IMR-90 (cell line): Measurements from ENCODE around the gene INTS12. TPM values are rescaled to one million over a fixed set of nuclear protein-coding genes. Genes with fewer than 3 reads are reported as not detected.

Experiments used
- ATAC-seq: fragments of 200-7000 bp; cut with Tn5 transposase; 2 replicates; pipeline ENCODE4 v1.9.1; 2020; ENCODE audit warnings: low read depth, mild to moderate bottlenecking, moderate library complexity
- BruUV-seq: library from RNA; stranded (reverse); fragments of 400-500 nt; replicated peaks from 2 replicates; lab custom pipeline; 2021; lab: Mats Ljungman, UMichigan
- CTCF ChIA-PET: fragments of 300-600 bp; formaldehyde crosslinking; extraction: SDS; loops from one replicate; lab custom pipeline; 2021; ENCODE audit warnings: antibody characterized with exemption; lab: Yijun Ruan, JAX
- POLR2A ChIA-PET: fragments of 300-600 bp; sonication (Branson Sonifier 250); formaldehyde crosslinking; loops from one replicate; lab custom pipeline; 2022; ENCODE audit warnings: antibody characterized with exemption; ENCODE audit not compliant: unreplicated experiment; lab: Charles Lee
- DNase-seq: peaks from one replicate; pipeline ENCODE4 v3.0.0; 2013
- H2AFZ ChIP-seq: replicated peaks from 2 replicates; pipeline ENCODE3; 2013; ENCODE audit warnings: low read length, mild to moderate bottlenecking; ENCODE audit not compliant: poor library complexity
- H2AK5ac ChIP-seq: 2 replicates; pipeline ENCODE4 v1.6.1; 2013; ENCODE audit warnings: low read depth, low read length, inconsistent platforms
- H2AK9ac ChIP-seq: replicated peaks from 2 replicates; pipeline ENCODE3; 2013; ENCODE audit warnings: mild to moderate bottlenecking, low read depth, low read length, moderate library complexity; ENCODE audit not compliant: poor library complexity
- H2BK120ac ChIP-seq: 2 replicates; pipeline ENCODE4 v1.6.1; 2013; ENCODE audit warnings: low read depth, low read length, inconsistent platforms
- H2BK15ac ChIP-seq: 3 replicates; pipeline ENCODE4 v1.6.1; 2013; ENCODE audit warnings: low read depth, low read length, inconsistent platforms
- H2BK20ac ChIP-seq: 2 replicates; pipeline ENCODE4 v1.6.1; 2013; ENCODE audit warnings: low read depth, mild to moderate bottlenecking, inconsistent platforms, low read length, moderate library complexity
- H2BK5ac ChIP-seq: 2 replicates; pipeline ENCODE4 v1.6.1; 2013; ENCODE audit warnings: mild to moderate bottlenecking, low read depth, low read length, inconsistent platforms; ENCODE audit not compliant: poor library complexity, severe bottlenecking
- H3K14ac ChIP-seq: replicated peaks from 2 replicates; pipeline ENCODE4 v1.6.1; 2013; ENCODE audit warnings: low read depth, low read length, inconsistent platforms
- H3K18ac ChIP-seq: 2 replicates; pipeline ENCODE4 v1.6.1; 2013; ENCODE audit warnings: low read depth, low read length, control low read depth
- H3K23ac ChIP-seq: 2 replicates; pipeline ENCODE4 v1.6.1; 2013; ENCODE audit warnings: low read depth, low read length, inconsistent platforms
- H3K27ac ChIP-seq: 2 replicates; pipeline ENCODE4 v1.5.1; 2013; ENCODE audit warnings: mild to moderate bottlenecking, control low read depth, low read length; ENCODE audit not compliant: insufficient read depth
- H3K27me3 ChIP-seq: 2 replicates; pipeline ENCODE4 v1.6.1; 2013; ENCODE audit warnings: low read length; ENCODE audit not compliant: control insufficient read depth, insufficient read depth
- H3K36me3 ChIP-seq: 2 replicates; pipeline ENCODE4 v1.6.1; 2013; ENCODE audit warnings: low read length, mixed read lengths; ENCODE audit not compliant: control insufficient read depth, insufficient read depth
- H3K4ac ChIP-seq: 2 replicates; pipeline ENCODE4 v1.6.1; 2013; ENCODE audit warnings: low read depth, low read length, inconsistent platforms
- H3K4me1 ChIP-seq: 2 replicates; pipeline ENCODE4 v1.6.1; 2013; ENCODE audit warnings: low read length, mixed read lengths; ENCODE audit not compliant: control insufficient read depth, insufficient read depth
- H3K4me2 ChIP-seq: 2 replicates; pipeline ENCODE4 v1.6.1; 2013; ENCODE audit warnings: low read depth, mild to moderate bottlenecking, control low read depth, low read length, moderate library complexity
- H3K4me3 ChIP-seq: 2 replicates; pipeline ENCODE4 v1.5.1; 2013; ENCODE audit warnings: low read depth, mild to moderate bottlenecking, control low read depth, low read length, moderate library complexity; ENCODE audit not compliant: insufficient read depth
- H3K56ac ChIP-seq: 2 replicates; pipeline ENCODE4 v1.6.1; 2013; ENCODE audit warnings: low read length, inconsistent platforms; ENCODE audit not compliant: insufficient read depth; ENCODE audit errors: extremely low read depth
- H3K79me1 ChIP-seq, 2 experiments: 2 replicates each; pipeline ENCODE4 v1.6.1; 2013; ENCODE audit warnings: low read length in 2 of 2, inconsistent platforms in 1 of 2, low read depth in 1 of 2
- H3K9ac ChIP-seq: 2 replicates; pipeline ENCODE4 v1.6.1; 2013; ENCODE audit warnings: low read depth, low read length, control low read depth
- H3K9me1 ChIP-seq: 2 replicates; pipeline ENCODE4 v1.6.1; 2013; ENCODE audit warnings: low read length, inconsistent platforms; ENCODE audit not compliant: insufficient read depth
- H3K9me3 ChIP-seq: 2 replicates; pipeline ENCODE4 v1.6.1; 2013; ENCODE audit warnings: low read length; ENCODE audit not compliant: control insufficient read depth, insufficient read depth
- H4K20me1 ChIP-seq: 2 replicates; pipeline ENCODE4 v1.6.1; 2013; ENCODE audit warnings: low read length, inconsistent platforms; ENCODE audit not compliant: insufficient read depth
- H4K5ac ChIP-seq: 2 replicates; pipeline ENCODE4 v1.6.1; 2013; ENCODE audit warnings: mild to moderate bottlenecking, low read depth, low read length, control low read depth
- H4K8ac ChIP-seq, 2 experiments: 2 replicates each; pipeline ENCODE4 v1.6.1; 2013; ENCODE audit warnings: low read depth in 2 of 2, low read length in 2 of 2, control low read depth in 1 of 2, inconsistent platforms in 1 of 2
- H4K91ac ChIP-seq: 2 replicates; pipeline ENCODE4 v1.6.1; 2013; ENCODE audit warnings: low read depth, low read length, inconsistent platforms; ENCODE audit not compliant: insufficient read depth
- BHLHE40 ChIP-seq: fragments of 150-350 bp; IDR thresholded peaks from 2 replicates; pipeline ENCODE4 v1.6.1; 2016; ENCODE audit warnings: mild to moderate bottlenecking, low read depth, low read length
- CEBPB ChIP-seq: IDR thresholded peaks from 2 replicates; pipeline ENCODE4 v1.6.1; 2012; ENCODE audit warnings: low read depth, low read length, improper control_type of control experiment
- FOS ChIP-seq: fragments of 150-350 bp; IDR thresholded peaks from 2 replicates; pipeline ENCODE4 v1.6.1; 2016; ENCODE audit warnings: low read depth, low read length
- MAFK ChIP-seq: IDR thresholded peaks from 2 replicates; pipeline ENCODE4 v1.6.1; 2012; ENCODE audit warnings: low read depth, low read length, improper control_type of control experiment
- MAZ ChIP-seq: IDR thresholded peaks from 2 replicates; pipeline ENCODE4 v1.6.1; 2012; ENCODE audit warnings: low read depth, mild to moderate bottlenecking, low read length, improper control_type of control experiment, moderate library complexity, borderline replicate concordance
- MXI1 ChIP-seq: IDR thresholded peaks from 2 replicates; pipeline ENCODE4 v1.6.1; 2012; ENCODE audit warnings: low read depth, mild to moderate bottlenecking, low read length, moderate library complexity, borderline replicate concordance
- NFE2L2 ChIP-seq: fragments of 150-350 bp; IDR thresholded peaks from 2 replicates; pipeline ENCODE4 v1.6.1; 2016; ENCODE audit warnings: low read depth, mild to moderate bottlenecking, low read length
- POLR2A ChIP-seq: IDR thresholded peaks from 2 replicates; pipeline ENCODE4 v1.6.1; 2012; ENCODE audit warnings: mild to moderate bottlenecking, low read depth, low read length
- RAD21 ChIP-seq: IDR thresholded peaks from 2 replicates; pipeline ENCODE4 v1.6.1; 2012; ENCODE audit warnings: low read length, improper control_type of control experiment
- RCOR1 ChIP-seq: IDR thresholded peaks from 2 replicates; pipeline ENCODE4 v1.6.1; 2012; ENCODE audit warnings: mild to moderate bottlenecking, low read length, improper control_type of control experiment; ENCODE audit not compliant: insufficient replicate concordance
- SMC3 ChIP-seq: fragments of 150-350 bp; IDR thresholded peaks from 2 replicates; pipeline ENCODE4 v1.6.1; 2016; ENCODE audit warnings: low read depth, mild to moderate bottlenecking, antibody characterized with exemption, low read length, moderate library complexity
- WGBS, 2 experiments: methylation state at CpG; one replicate each; pipeline versions ENCODE4 v1.1.5 to v1.1.7; 2013; ENCODE audit warnings: missing lambda C conversion rate in 2 of 2; ENCODE audit not compliant: insufficient read length in 1 of 2; ENCODE audit errors: extremely low coverage in 2 of 2; 5-methylcytosine and 5-hydroxymethylcytosine counted together
- dilution Hi-C: fragments of 300-500 bp; cut with HindIII; formaldehyde crosslinking; loops from one replicate; pipeline ENCODE4 v1.14.3; 2018; ENCODE audit warnings: low sequenced_read_pairs; ENCODE audit not compliant: unreplicated experiment
- in situ Hi-C: fragments of 300-500 bp; cut with MboI; formaldehyde crosslinking; loops from 3 replicates; pipeline ENCODE4 v1.14.3; 2019; ENCODE audit warnings: low sequenced_read_pairs, inconsistent platforms, mixed read lengths
- intact Hi-C: fragments of 100-400 bp; cut with micrococcal nuclease; formaldehyde crosslinking; loops from 2 replicates; pipeline ENCODE4 v1.10.0; 2022
- polyA plus RNA-seq, 3 experiments: library from polyadenylated mRNA; depleted of rRNA; stranded (reverse); fragments of >200 nt; gene quantifications; 2 replicates each; pipeline ENCODE4 v1.2.3, GENCODE V29; 2012; ENCODE audit warnings: low replicate concordance in 1 of 3
- total RNA-seq: library from RNA; depleted of rRNA; stranded (reverse); fragments of >200 nt; gene quantifications from 2 replicates; pipeline ENCODE4 v1.2.3, GENCODE V29; 2012
- TF ChIP-seq, protein P1 (sequence below): fragments of 150-350 bp; IDR thresholded peaks from 2 replicates; pipeline ENCODE4 v1.6.1; 2016; ENCODE audit warnings: low read depth, mild to moderate bottlenecking, low read length, moderate library complexity, borderline replicate concordance
- TF ChIP-seq, protein P2 (sequence below): conservative IDR thresholded peaks from 2 replicates; pipeline ENCODE4 v1.5.1; 2012; ENCODE audit warnings: mild to moderate bottlenecking, low read depth, low read length, improper control_type of control experiment
- TF ChIP-seq, protein P3 (sequence below): fragments of 150-350 bp; IDR thresholded peaks from 2 replicates; pipeline ENCODE4 v1.6.1; 2017; ENCODE audit warnings: mild to moderate bottlenecking, antibody characterized with exemption, low read length, low read depth

The INTS12 gene
- total and polyA plus RNA-seq, 2 of the 4 experiments (the other 2 are of a cell fraction), result 27.5 to 36.0 TPM

DNA sequence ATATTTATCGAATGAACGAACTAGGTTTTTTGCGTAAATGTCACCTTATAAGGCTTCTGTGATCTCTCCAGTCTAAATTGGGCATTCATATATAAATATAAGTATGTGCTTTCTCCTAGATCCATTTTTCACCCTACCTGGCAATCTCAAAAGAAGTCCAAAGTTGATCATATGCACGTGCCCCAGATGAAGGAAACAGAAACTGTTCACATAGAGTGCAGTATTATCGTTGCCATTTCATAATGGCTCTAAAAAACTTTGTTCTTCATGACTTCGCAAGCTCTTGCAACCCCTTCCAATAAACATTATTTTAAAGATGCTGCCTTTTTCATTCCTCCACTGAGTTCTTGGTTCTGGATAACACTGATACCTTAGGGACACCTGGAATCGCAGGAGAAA lies 708 bp downstream of the INTS12 start:
- dilution Hi-C loops, result no loop called here
- 0% methylated on average over 3 of the region's 7 CpGs; no CpG with 5 or more reads in 1 of the 2 experiments for WGBS, 2 experiments

More for the DNA sequence above, 708 bp downstream of the INTS12 start:
- intact Hi-C loops, result loop anchor here (2.0 to 10.0 kb wide), 4 partner anchors 235 to 563 kb away; partner anchors contain the start of gene TET2
- Histone ChIP-seq H2BK5ac (peak overlapping the region; percentile 42), H3K56ac (peak overlapping the region; percentile 84), H3K27me3 (no peaks in the 10 kb centered on the region), H3K79me1 (peaks cover 30 to 58% of the 10 kb centered on the region in 2 experiments), H2AK9ac (peak overlapping the region; percentile 83), H4K8ac (peak overlapping the region; percentile 78 to 92), H2BK15ac (no peak overlapping the region), H4K91ac (peak overlapping the region; percentile 54), H3K9me1 (peaks cover 3% of the 10 kb centered on the region; the same call in 1 of the 2 replicates), H3K9me3 (no peaks in the 10 kb centered on the region), H3K14ac (peak overlapping the region; percentile 82; the same call in 1 of the 2 replicates), H2AFZ (peak overlapping the region; percentile 99), H2BK120ac (no peak overlapping the region), H3K4me2 (peak overlapping the region; percentile 83), H4K20me1 (no peaks in the 10 kb centered on the region), H4K5ac (peak overlapping the region; percentile 46), H3K23ac (peak overlapping the region; percentile 61), H3K4ac (peak overlapping the region; percentile 51), H3K4me1 (no peaks in the 10 kb centered on the region), H3K18ac (no peak overlapping the region), H3K36me3 (peaks cover 4% of the 10 kb centered on the region; the same call in 1 of the 2 replicates), H3K27ac (peak overlapping the region; percentile 75; the same call in 1 of the 2 replicates), H3K9ac (peak overlapping the region; percentile 76), H3K4me3 (peak overlapping the region; percentile 59), H2BK20ac (no peak overlapping the region), H2AK5ac (peak overlapping the region; percentile 28; the same call in 1 of the 2 replicates)
- in situ Hi-C loops, result no loop called here
- CTCF ChIA-PET, result no interaction called here
- POLR2A ChIA-PET, result interaction anchor here (0.6 kb wide), 1 partner anchor 470 kb away, joined by 7 read pairs; no protein-coding TSS in a partner anchor
- no TSS peak for BruUV-seq
- TF ChIP-seq SMC3 (no peak), RAD21 (no peak), MAZ (no peak), FOS (no peak), MAFK (no peak), POLR2A (no peak), NFE2L2 (no peak), MXI1 (no peak), RCOR1 (no peak), CEBPB (no peak), BHLHE40 (no peak)
- TF ChIP-seq, protein P1, sequence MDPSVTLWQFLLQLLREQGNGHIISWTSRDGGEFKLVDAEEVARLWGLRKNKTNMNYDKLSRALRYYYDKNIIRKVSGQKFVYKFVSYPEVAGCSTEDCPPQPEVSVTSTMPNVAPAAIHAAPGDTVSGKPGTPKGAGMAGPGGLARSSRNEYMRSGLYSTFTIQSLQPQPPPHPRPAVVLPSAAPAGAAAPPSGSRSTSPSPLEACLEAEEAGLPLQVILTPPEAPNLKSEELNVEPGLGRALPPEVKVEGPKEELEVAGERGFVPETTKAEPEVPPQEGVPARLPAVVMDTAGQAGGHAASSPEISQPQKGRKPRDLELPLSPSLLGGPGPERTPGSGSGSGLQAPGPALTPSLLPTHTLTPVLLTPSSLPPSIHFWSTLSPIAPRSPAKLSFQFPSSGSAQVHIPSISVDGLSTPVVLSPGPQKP, result no peak
- TF ChIP-seq, protein P2, sequence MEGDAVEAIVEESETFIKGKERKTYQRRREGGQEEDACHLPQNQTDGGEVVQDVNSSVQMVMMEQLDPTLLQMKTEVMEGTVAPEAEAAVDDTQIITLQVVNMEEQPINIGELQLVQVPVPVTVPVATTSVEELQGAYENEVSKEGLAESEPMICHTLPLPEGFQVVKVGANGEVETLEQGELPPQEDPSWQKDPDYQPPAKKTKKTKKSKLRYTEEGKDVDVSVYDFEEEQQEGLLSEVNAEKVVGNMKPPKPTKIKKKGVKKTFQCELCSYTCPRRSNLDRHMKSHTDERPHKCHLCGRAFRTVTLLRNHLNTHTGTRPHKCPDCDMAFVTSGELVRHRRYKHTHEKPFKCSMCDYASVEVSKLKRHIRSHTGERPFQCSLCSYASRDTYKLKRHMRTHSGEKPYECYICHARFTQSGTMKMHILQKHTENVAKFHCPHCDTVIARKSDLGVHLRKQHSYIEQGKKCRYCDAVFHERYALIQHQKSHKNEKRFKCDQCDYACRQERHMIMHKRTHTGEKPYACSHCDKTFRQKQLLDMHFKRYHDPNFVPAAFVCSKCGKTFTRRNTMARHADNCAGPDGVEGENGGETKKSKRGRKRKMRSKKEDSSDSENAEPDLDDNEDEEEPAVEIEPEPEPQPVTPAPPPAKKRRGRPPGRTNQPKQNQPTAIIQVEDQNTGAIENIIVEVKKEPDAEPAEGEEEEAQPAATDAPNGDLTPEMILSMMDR, result no peak
- TF ChIP-seq, protein P3, sequence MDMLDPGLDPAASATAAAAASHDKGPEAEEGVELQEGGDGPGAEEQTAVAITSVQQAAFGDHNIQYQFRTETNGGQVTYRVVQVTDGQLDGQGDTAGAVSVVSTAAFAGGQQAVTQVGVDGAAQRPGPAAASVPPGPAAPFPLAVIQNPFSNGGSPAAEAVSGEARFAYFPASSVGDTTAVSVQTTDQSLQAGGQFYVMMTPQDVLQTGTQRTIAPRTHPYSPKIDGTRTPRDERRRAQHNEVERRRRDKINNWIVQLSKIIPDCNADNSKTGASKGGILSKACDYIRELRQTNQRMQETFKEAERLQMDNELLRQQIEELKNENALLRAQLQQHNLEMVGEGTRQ, result no peak
- DNase-seq, result no peak
- no peak for ATAC-seq
